ENCODE measurements around the gene METAP2. TPM values are rescaled to one million over a fixed set of nuclear protein-coding genes. Genes with fewer than 3 reads are reported as not detected.
"Not testable (repeated sequence)": the region's sequence is repeated elsewhere in the genome, so short reads cannot be mapped to it uniquely, and the experiment has no call there.

Gene METAP2
- total RNA-seq, 1 donor from 2014 or later = 51.4 TPM

DNA sequence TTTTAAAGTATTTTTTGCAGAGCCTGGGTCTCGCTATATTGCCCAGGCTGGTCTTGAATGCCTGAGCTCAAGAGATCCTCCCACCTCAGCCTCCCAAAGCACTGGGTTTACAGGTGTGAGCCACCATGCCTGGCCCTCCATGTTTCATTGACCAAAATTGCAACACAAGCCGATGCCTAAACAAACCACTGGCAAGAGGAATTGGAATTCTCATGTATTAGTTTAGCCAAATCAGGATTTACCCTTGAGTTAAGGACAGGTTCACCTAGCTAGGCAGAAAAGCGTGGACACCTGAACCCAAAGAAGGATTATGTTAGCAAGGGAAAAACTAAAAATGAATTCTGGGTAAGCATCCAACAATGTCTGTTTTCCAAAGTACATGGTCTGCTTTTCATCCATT, 14.6 kb upstream of the METAP2 start:
- ATAC-seq (ENCODE audit: poor library complexity) (no peak), DNase-seq (no peak)
- intact Hi-C loops (cut with DNase I) = no loop called here

DNA sequence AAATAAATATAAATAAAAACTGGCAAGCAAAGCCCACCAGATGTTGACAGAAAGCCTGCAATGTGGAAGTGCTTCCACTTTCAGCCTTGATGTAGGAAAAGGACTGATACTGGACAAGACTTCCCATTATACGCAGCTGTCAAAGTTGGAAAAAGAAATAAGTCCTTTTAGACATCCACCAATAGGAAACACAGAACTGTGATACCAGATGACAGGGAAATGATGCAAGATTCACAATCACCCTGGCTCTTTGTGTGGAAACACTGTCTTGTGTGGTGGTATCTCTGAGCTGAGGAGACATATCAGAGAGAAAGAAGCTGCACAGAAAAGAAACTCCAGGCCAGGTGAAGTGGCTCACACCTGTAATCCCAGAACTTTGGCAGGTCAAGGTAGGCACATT, 13.8 kb upstream of the METAP2 start:
- no peak for ATAC-seq (ENCODE audit: poor library complexity)
- intact Hi-C loops (cut with DNase I) = no loop called here
- DNase-seq = no peak

DNA sequence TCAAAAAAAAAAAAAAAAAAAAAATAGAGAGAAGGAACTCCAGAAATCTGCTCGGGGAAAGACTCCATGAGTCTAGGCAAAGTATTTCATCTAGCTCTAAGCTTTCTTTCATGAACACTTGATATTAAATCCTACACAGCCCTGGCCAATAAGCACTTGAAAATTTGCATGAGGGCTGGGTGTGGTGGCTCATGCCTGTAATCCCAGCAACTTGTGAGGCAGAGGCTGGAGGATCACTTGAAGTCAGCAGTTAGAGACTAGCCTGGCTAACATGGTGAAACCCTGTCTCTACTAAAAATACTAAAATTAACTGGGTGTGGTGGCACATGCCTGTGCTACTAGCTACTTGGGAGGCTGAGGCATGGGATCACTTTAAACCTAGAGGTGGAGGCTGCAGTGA, 13.1 kb upstream of the METAP2 start:
- intact Hi-C loops (cut with DNase I) = no loop called here
- no peak for DNase-seq

DNA sequence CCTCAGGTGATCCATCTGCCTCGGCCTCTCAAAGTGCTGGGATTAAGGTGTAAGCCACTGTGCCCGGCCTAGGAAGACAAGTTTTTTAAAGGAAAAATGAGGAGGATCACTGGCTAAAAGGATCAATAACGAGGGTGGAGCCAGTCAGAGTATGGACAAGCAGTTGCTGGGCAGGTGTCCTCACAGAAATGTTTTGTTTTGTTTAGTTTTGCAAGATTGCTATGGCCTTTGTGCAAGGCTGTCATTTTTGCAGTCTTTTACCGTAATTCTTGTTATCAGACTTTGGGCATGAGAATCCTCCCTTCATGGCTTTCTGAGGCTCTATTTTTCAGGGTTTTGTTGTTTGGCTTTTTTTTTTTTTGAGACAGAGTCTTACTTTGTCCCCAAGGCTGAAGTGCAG, 11.9 kb upstream of the METAP2 start:
- ATAC-seq (ENCODE audit: poor library complexity) (no peak), DNase-seq (no peak)
- intact Hi-C loops (cut with DNase I) = no loop called here

More for the DNA sequence above, 13.1 kb upstream of the METAP2 start:
- no peak for ATAC-seq (ENCODE audit: poor library complexity)

DNA sequence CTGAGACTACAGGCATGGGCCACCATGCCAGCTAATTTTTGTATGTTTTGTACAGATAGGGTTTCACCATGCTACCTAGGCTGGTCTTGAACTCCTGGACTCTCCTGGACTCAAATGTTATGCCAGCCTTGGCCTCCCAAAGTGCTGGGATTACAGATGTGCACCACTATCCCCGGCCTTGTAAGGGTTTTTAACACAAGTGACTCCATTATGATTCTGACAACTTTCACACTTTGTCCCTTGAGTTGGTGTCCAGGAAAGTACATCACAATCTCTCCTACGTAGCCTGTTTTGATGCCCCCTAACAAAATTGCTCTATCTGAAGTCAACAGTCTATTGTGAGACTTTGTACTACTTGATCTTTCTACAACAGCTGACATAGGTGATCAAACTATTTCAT, 11.4 kb upstream of the METAP2 start:
- ATAC-seq (ENCODE audit: poor library complexity) (no peak), DNase-seq (no peak)
- intact Hi-C loops (cut with DNase I) = no loop called here

DNA sequence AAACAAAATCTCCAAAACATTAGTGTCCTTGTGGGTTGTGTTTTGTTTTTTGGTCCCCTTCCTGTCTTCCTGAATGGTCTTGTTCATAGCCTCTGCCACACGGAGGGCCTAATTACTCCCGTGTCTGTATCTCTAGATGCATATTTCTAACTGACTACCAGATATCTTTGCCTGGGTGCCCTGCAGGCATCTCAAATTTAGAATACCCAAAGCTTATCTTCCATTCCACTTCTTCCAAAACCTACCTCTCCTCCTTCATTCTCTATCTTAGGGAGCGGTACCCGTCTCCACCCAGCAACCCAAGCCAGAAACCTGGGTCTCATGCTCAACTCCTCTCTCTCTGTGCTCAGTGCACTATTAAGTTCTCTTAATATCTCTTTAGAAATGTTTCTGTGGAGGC, 10.9 kb upstream of the METAP2 start:
- DNase-seq = no peak

DNA sequence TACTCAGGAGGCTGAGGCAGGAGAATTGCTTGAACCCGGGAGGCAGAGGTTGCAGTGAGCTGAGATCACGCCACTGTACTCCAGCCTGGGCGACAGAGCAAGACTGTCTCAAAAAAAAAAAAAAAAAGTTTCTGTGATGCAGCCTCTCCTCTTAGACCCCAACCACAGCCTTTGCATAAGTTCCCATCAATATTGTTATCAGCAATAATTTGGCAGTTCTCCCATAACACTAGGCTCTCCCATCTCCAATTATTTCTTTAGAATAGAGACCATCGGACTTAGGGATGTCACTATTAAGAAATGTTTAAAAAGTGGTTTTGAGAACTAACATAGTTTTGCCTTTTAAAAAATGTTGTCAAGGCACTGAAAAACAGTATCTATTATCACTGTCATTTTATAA, 10.2 kb upstream of the METAP2 start:
- ATAC-seq (ENCODE audit: poor library complexity); DNase-seq; intact Hi-C loops (cut with DNase I): not testable (repeated sequence)

More for the DNA sequence above, 10.9 kb upstream of the METAP2 start:
- intact Hi-C loops (cut with DNase I) = no loop called here
- no peak for ATAC-seq (ENCODE audit: poor library complexity)

DNA sequence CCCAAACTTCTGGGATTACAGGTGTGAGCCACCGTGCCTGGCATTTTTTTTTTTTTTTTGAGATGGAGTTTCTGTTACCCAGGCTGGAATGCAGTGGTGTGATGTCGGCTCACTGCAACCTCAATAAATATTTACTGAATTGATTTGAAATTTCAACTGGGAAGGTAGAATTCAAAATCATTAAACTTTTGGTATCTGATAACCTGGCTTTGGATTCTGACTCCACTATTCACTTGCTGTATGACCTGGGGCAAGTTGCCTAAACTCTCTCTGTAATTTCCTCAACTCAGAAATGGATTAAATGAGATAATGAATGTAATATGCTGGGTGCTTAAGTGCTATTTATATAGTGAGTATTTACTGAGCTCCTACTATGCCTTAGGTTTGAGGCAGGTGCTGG, 8.7 kb upstream of the METAP2 start:
- intact Hi-C loops (cut with DNase I) = no loop called here
- DNase-seq = no peak
- ATAC-seq (ENCODE audit: poor library complexity) = no peak

DNA sequence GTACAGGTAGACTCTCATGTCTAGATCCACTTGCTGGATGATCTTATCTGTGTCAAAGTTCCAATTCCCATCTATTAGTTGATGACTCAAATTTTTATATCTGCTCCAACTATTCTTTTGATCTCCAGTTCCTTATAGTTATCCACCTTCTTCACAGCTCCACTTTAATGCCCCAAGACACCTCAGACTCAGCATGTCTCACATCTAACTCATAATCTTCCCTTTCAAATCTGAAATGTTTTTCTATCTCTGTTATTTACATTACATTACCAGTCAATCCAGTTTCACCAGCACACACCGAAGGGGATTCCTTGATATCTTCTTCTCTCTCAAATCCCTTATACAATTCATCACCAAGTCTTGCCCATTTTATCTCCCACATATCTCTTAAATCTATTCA, 3.7 kb upstream of the METAP2 start:
- intact Hi-C loops (cut with DNase I) = loop anchor here (5.0 kb wide), 1 partner anchor 83 kb away; no protein-coding TSS in a partner anchor
- ATAC-seq (ENCODE audit: poor library complexity) (no peak), DNase-seq (no peak)

DNA sequence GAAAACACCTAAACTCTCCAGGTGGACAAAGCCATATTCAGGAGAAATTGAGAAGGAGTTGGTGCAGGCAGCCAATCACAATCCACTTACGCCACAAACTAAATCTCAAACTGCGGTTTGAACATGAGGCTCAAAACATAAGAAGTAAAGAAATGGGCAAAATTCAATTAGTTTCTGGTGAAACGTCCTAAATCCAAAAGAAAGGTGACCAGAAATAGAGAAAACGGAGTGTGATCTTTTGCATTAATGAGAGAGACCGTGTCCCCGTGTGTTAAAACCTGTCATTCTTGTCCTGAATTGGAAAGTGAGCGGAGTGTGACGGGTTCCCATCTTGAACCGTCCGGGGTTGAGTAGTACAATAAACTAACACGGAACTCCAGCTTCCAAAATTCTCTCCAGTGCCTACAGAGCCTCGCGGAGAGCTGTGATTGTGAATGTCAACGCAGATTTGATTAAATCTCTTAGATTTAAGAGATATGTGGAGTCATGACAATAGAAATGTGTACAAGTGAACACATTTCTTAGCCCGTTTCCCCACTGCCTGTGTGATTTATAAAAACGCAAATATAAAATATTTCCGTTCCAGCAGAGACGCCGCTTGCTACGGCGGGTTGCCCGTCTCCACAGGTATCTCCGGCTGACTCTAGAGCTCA, 595 bp upstream of the METAP2 start:
- no peak for DNase-seq
- ATAC-seq (ENCODE audit: poor library complexity) = peak; percentile 82
- intact Hi-C loops (cut with DNase I) = loop anchor here (5.0 kb wide), 1 partner anchor 86 kb away; no protein-coding TSS in a partner anchor

DNA sequence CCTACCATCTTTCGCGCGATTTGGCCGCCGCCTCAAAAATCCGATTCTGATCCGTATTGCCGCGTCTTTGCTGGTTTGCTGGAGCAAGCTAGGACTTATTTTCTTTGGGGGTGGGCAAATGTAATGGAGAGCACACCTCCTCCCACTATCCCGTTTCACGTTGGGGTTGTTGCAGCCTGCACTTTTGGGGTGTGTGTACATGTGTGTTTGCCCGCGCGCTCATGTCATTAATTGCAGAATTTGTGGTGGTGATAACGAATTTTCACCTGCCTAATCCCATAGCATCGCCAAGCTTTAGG, 657 bp downstream of the METAP2 start:
- DNase-seq (no peak), ATAC-seq (ENCODE audit: poor library complexity) (no peak)
- intact Hi-C loops (cut with DNase I) = loop anchor here (5.0 kb wide), 1 partner anchor 87 kb away; no protein-coding TSS in a partner anchor

DNA sequence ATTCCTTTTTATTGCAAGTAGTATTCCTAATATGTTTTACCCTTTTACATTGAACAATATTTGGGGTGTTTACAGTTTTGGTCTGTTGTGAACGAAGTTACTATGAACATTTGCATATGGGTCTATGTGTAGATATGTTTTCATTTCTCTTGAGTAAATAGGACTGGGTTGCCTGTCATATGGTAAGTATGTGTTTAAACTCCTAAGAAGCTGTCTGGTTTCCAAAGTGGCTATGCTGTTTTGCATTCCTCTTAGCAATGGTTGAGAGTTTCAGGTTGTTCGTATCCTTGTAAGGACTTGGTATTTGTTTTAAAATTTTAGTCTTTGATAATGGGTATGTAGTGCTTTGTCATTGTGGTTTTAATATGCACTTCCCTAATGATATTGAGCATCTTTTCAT, 6.3 kb downstream of the METAP2 start:
- DNase-seq = no peak
- ATAC-seq (ENCODE audit: poor library complexity) = no peak
- intact Hi-C loops (cut with DNase I) = no loop called here

DNA sequence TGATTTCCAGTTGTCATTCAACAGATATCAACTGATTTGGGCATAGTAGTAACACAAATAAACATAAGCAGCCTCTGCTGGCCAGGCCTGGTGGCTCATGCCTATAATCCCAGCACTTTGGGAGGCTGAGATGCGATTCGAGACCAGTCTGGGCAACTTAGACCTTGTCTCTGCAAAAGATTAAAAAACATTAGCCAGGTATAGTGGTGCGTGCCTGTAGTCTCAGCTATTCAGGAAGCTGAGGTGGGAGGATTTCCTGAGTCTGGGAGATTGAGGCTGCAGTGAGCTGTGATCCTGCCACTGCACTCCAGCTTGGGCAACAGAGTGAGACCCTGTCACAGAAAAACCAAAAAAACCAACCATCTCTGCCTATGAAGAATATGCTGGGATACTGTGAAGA, 7.1 kb downstream of the METAP2 start:
- no peak for ATAC-seq (ENCODE audit: poor library complexity)
- DNase-seq = no peak

DNA sequence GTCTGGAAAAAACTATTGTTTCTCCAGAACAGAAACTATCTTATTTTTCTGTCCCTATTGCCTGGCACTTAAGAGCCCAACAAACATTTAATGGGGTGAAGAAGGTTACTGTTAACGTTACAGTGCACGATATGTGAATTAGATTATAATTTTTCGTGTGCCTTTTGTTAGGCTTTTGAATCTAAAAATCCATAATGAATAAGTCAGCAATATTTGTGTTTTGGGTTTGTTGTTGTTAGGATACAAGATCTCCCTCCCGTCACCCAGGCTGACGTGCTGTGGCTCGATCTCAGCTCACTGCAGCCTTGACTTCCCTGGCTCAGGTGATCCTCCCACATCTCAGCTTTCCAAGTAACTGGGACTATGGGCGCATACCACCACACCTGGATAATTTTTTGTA, 7.9 kb downstream of the METAP2 start:
- DNase-seq (no peak), ATAC-seq (ENCODE audit: poor library complexity) (no peak)
- intact Hi-C loops (cut with DNase I) = no loop called here

More for the DNA sequence above, 7.1 kb downstream of the METAP2 start:
- intact Hi-C loops (cut with DNase I) = no loop called here

DNA sequence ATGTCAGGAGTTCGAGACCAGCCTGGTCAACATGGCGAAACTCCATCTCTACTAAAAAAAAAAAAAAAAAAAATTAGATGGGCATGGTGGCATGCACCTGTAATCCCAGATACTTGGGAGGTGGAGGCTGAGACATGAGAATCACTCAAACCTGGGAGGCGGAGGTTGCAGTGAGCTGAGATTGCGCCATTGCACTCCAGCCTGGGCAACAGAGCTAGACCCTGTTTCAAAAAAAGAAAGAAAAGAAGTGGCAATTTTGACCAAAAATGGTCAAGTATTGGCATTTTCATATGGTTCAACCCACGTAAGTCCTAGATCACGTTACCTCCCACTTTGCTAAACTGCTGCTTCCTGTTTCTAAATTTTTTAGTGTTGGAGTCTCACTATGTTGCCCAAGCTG, 8.6 kb downstream of the METAP2 start:
- intact Hi-C loops (cut with DNase I); DNase-seq; ATAC-seq (ENCODE audit: poor library complexity): not testable (repeated sequence)

DNA sequence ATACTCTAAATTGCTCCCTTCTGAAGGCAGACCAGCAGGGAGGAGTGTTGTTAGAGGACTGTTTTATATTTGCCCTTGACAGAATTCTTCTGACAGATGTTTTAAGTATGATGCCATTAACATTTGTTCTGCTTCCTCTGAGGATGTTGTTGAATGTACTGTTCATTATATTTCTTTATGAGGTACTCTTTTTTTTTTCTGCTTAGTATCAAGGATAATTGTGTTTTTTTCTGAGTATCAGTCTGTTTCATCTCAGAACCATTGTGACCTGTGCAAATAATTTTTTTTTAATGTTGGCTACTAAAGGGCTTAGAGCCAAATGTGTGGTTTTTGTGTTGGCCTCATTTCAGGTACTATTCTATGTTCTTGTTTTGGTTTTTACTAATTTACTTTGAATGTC, 10.6 kb downstream of the METAP2 start:
- no peak for ATAC-seq (ENCODE audit: poor library complexity)
- DNase-seq = no peak
- intact Hi-C loops (cut with DNase I) = no loop called here

DNA sequence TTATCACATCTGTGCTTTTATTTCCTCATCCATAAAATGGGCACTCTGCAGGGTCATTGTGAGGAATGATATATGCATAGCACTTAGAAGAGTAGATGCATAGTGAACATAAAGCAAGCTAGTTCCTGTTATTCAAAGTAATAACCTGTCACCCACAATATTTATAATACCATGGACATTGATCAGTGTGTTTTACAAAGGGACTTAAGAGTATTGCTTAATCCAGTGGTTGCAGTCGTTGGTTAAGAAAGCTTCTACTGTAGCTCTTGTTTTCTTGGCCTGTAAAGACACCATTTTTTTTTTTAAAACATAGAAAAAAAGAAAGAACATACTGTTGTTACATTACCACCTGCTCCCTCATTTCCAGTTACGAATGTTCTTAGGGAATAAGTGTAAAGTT, 13.1 kb downstream of the METAP2 start:
- intact Hi-C loops (cut with DNase I) = no loop called here
- ATAC-seq (ENCODE audit: poor library complexity) = no peak

DNA sequence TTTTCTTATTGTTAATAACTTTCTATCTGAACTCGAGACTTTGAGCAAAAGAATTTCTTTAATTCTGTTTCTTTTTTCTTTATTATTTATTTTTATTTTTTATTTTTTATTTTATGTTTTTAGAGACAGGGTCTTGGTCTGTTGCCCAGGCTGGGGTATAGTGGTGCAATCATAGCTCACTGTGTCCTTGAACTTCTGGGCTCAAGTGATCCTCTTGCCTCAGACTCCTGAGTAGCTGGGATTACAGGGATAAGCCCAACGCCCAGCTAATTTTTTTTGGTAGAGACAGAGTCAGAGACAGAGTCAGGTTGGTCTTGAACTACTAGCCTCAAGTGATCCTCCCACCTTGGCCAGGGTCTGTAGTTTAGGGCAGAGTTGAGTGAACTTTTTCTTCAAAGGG, 18.5 kb downstream of the METAP2 start:
- intact Hi-C loops (cut with DNase I) = no loop called here

More for the DNA sequence above, 13.1 kb downstream of the METAP2 start:
- DNase-seq = no peak

DNA sequence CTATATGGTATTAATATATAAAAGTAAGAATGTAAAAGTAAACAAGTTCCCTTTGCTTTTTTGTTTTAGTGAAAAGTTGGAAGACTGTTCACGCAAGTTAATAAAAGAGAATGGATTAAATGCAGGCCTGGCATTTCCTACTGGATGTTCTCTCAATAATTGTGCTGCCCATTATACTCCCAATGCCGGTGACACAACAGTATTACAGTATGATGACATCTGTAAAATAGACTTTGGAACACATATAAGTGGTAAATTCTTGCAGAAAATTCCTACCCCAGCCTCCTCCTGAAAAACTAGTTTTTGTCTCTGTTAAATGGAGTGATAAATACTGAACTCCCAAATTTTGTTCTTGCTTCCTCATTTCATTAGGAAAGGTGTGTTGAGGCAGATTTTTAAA, 20.9 kb downstream of the METAP2 start:
- ATAC-seq (ENCODE audit: poor library complexity) = no peak
- intact Hi-C loops (cut with DNase I) = no loop called here

More for the DNA sequence above, 18.5 kb downstream of the METAP2 start:
- no peak for ATAC-seq (ENCODE audit: poor library complexity)
- DNase-seq = no peak

DNA sequence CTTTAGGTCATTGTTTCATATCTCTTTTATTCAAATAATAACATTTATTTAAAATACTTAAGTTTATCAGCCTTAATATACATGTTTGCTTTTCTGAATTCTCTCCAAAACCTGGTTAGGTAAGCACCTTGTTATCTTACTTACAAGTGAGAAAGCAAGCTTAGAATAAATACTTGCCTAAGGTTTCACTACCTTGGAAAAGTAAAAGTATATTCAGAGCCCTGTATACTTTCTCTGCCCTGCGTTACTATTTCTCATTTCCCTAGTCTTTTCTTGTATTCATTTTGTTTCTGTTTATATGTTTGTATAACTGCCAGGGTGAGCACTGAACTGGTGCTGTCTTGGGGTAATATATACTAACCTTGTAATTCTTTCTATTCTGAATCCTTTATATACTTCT, 21.5 kb downstream of the METAP2 start:
- intact Hi-C loops (cut with DNase I) = no loop called here
- no peak for ATAC-seq (ENCODE audit: poor library complexity)

More for the DNA sequence above, 20.9 kb downstream of the METAP2 start:
- DNase-seq = no peak

DNA sequence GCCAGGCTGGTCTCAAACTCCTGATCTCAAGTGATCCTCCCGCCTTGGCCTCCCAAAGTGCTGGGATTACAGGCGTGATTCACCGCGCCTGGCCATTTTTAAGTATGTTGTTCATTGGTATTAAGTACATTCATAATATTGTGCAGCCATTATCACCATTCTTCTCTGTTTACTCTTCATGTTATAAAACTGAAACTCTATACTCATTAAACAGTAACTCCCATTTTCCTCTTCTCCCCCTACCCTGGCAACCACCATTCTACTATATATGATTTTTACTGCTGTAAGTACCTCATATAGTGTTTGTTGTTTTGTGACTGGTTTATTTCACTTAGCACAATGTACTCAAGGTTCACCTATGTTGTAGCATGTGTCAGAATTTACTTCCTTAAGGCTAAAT, 23.1 kb downstream of the METAP2 start:
- ATAC-seq (ENCODE audit: poor library complexity) (no peak), DNase-seq (no peak)
- intact Hi-C loops (cut with DNase I) = no loop called here

More for the DNA sequence above, 21.5 kb downstream of the METAP2 start:
- DNase-seq = no peak
